ENCODE measurements around the gene GABRG3. TPM values are rescaled to one million over a fixed set of nuclear protein-coding genes. Genes with fewer than 3 reads are reported as not detected.

GABRG3 gene
- total and polyA plus RNA-seq, 9 of the 15 experiments (the other 6 are each of a cell fraction or from before 2014, with no cell fraction given): 4.0 to 15.1 (median 11.2) TPM

- in situ Hi-C loops (cut with MboI) (no loop called here), intact Hi-C loops (cut with micrococcal nuclease) (no loop called here)
- Histone ChIP-seq H3K4me2 (ENCODE audit: insufficient read depth, low read length) (no peak overlapping the region), H4K20me1 (replicated peaks; ENCODE audit: control insufficient read depth, insufficient read depth, low read length) (no peaks in the 10 kb centered on the region), H3K36me3 (ENCODE audit: control insufficient read depth, insufficient read depth, low read length) (no peaks in the 10 kb centered on the region), H3K27ac (ENCODE audit: extremely low read depth, low read depth, low read length) (no peak overlapping the region), H3K9ac (ENCODE audit: insufficient read depth in 1 of 2, low read depth in 2 of 2, low read length in 2 of 2) (no peak overlapping the region), H3K9me1 (ENCODE audit: control insufficient read depth, insufficient read depth, low read length) (no peaks in the 10 kb centered on the region), H3K79me2 (ENCODE audit: control insufficient read depth, insufficient read depth, low read length) (peaks cover 4% of the 10 kb centered on the region), H3K27me3 (ENCODE audit: control insufficient read depth in 2 of 2, insufficient read depth in 2 of 2, low read length in 2 of 2) (no peaks in the 10 kb centered on the region), H3K4me1 (replicated peaks in 1 of 2; ENCODE audit: control insufficient read depth in 2 of 2, insufficient read depth in 2 of 2, low read length in 2 of 2) (0 out of 5 replicates have a peak, but pooled peaks cover 0 to 3% of the 10 kb centered on the region in 2 experiments), H3K9me3 (replicated peaks; ENCODE audit: control insufficient read depth, insufficient read depth, low read depth, low read length) (no peaks in the 10 kb centered on the region), H3K4me3 (no peak overlapping the region), H2AFZ (ENCODE audit: low read depth, low read length) (no peak overlapping the region)
- DNase-seq (ENCODE audit: extremely low read depth in 1 of 4, low spot score in 3 of 4): no peak
- FAIRE-seq: no peak
- no TSS peak for BruUV-seq (replicated peaks)
- POLR2A ChIA-PET: interaction anchor here (0.5 kb wide), 1 partner anchor 627 kb away, joined by 3 read pairs; no protein-coding TSS in a partner anchor
- no peak for ATAC-seq
- WGBS (ENCODE audit: insufficient coverage, low coverage, missing lambda C conversion rate): 45% methylated on average over 1 of the region's 1 CpG
- TF ChIP-seq ZNF217 (CRISPR knock-in tag; IDR thresholded peaks at IDR 0.05) (no peak), SRSF7 (optimal IDR thresholded peaks at IDR 0.05; ENCODE audit: low read depth, low read length) (no peak), KHSRP (IDR thresholded peaks at IDR 0.05) (no peak), TRIM28 (IDR thresholded peaks at IDR 0.05) (no peak), ZNF561 (CRISPR knock-in tag; conservative IDR thresholded peaks at IDR 0.05) (no peak), RREB1 (CRISPR knock-in tag; IDR thresholded peaks at IDR 0.05) (no peak), THAP7 (CRISPR knock-in tag; IDR thresholded peaks at IDR 0.05) (no peak), ZNF384 (IDR thresholded peaks at IDR 0.05; ENCODE audit: low read depth, low read length) (no peak)
- CTCF ChIA-PET (ENCODE audit: low intra/inter-chr PET ratio): no interaction called here
These were observed 194.6 kb downstream of the GABRG3 start for GRCh38 chr15:27165590-27165989.

Measured in K562 (cell line).